NCI-H460 (cell line): ENCODE results near the gene ERI3. TPM values are rescaled to one million over a fixed set of nuclear protein-coding genes. Genes with fewer than 3 reads are reported as not detected.

ENCODE experiments used
- DNase-seq: peaks from one replicate; pipeline ENCODE4 v3.0.0-alpha.2; 2016; ENCODE audit warnings: low read depth; ENCODE audit errors: extremely low read depth
- total RNA-seq: library from RNA; depleted of rRNA; stranded (reverse); fragments of >200 nt; shearing (Covaris generic); gene quantifications from 2 replicates; pipeline ENCODE4 v1.2.3, GENCODE V29; 2014

The ERI3 gene
- total RNA-seq, 1 experiment from 2014 or later, result 46.7 TPM

GRCh38 chr1:44353604-44354003 lies 1.5 kb downstream of the ERI3 start:
- DNase-seq, result no peak

GRCh38 chr1:44351289-44351688 lies 3.8 kb downstream of the ERI3 start:
- DNase-seq, result no peak

GRCh38 chr1:44348061-44348485 lies 7.0 kb downstream of the ERI3 start:
- DNase-seq, result no peak

- DNase-seq, result no peak
These were observed 7.8 kb downstream of the ERI3 start for GRCh38 chr1:44347280-44347679.

GRCh38 chr1:44346878-44347277 lies 8.2 kb downstream of the ERI3 start:
- DNase-seq, result no peak

- DNase-seq, result no peak
These were observed 8.9 kb downstream of the ERI3 start for GRCh38 chr1:44346184-44346583.

GRCh38 chr1:44345187-44345775 lies 9.8 kb downstream of the ERI3 start:
- no peak for DNase-seq

- DNase-seq, result no peak
These were observed 15.3 kb downstream of the ERI3 start for GRCh38 chr1:44339731-44340130.

GRCh38 chr1:44338136-44338535 lies 16.9 kb downstream of the ERI3 start:
- DNase-seq, result no peak

GRCh38 chr1:44336668-44337067 lies 18.4 kb downstream of the ERI3 start:
- no peak for DNase-seq

- no peak for DNase-seq
These were observed 20.1 kb downstream of the ERI3 start for GRCh38 chr1:44334968-44335367.

GRCh38 chr1:44333376-44333775 lies 21.7 kb downstream of the ERI3 start:
- DNase-seq, result no peak

- DNase-seq, result no peak
These were observed 22.6 kb downstream of the ERI3 start for GRCh38 chr1:44332505-44332904.

- no peak for DNase-seq
These were observed 24.1 kb downstream of the ERI3 start for GRCh38 chr1:44330935-44331334.

- DNase-seq, result no peak
These were observed 26.2 kb downstream of the ERI3 start for GRCh38 chr1:44328671-44329416.

- DNase-seq, result peak; percentile 79
These were observed 27.2 kb downstream of the ERI3 start for GRCh38 chr1:44327679-44328491.

GRCh38 chr1:44326821-44327465 lies 28.1 kb downstream of the ERI3 start:
- DNase-seq, result no peak

- DNase-seq, result no peak
These were observed 28.9 kb downstream of the ERI3 start for GRCh38 chr1:44326024-44326701.

GRCh38 chr1:44323947-44324346 lies 31.1 kb downstream of the ERI3 start:
- DNase-seq, result no peak

- DNase-seq, result no peak
These were observed 32.7 kb downstream of the ERI3 start for GRCh38 chr1:44322367-44322766.

- DNase-seq, result no peak
These were observed 33.6 kb downstream of the ERI3 start for GRCh38 chr1:44321466-44321865.
